GM23338 (cell line): ENCODE data around the gene KMT2E. TPM values are rescaled to one million over a fixed set of nuclear protein-coding genes. Genes with fewer than 3 reads are reported as not detected.

ENCODE experiments used
- ATAC-seq: fragments of 200-7000 bp; cut with Tn5 transposase; 3 replicates; pipeline ENCODE4 v1.9.1; 2020
- DNase-seq: peaks from one replicate; pipeline ENCODE4 v3.0.0-alpha.2; 2015; ENCODE audit warnings: low spot score
- H2AFZ ChIP-seq: fragments of 200-600 bp; sonication (generic); 2 replicates; pipeline ENCODE4 v1.8.0; 2016; ENCODE audit warnings: antibody characterized with exemption, mild to moderate bottlenecking, moderate library complexity
- H3F3A ChIP-seq: fragments of 200-600 bp; sonication (generic); replicated peaks from 2 replicates; pipeline ENCODE4 v1.8.0; 2017; ENCODE audit warnings: antibody characterized with exemption, mixed run types, low read depth
- H3K27ac ChIP-seq: fragments of 200-600 bp; sonication (generic); 2 replicates; pipeline ENCODE4 v1.6.1; 2016; ENCODE audit warnings: low read depth
- H3K27me3 ChIP-seq: fragments of 200-600 bp; sonication (generic); 2 replicates; pipeline ENCODE4 v1.8.0; 2016; ENCODE audit warnings: mild to moderate bottlenecking, mixed run types, moderate library complexity; ENCODE audit not compliant: insufficient read depth
- H3K36me3 ChIP-seq: fragments of 200-600 bp; sonication (generic); 2 replicates; pipeline ENCODE4 v1.8.0; 2016; ENCODE audit warnings: mild to moderate bottlenecking; ENCODE audit not compliant: insufficient read depth
- H3K4me1 ChIP-seq: fragments of 200-600 bp; sonication (generic); 2 replicates; pipeline ENCODE4 v1.8.0; 2016; ENCODE audit warnings: mild to moderate bottlenecking, moderate library complexity; ENCODE audit not compliant: insufficient read depth
- H3K4me2 ChIP-seq: fragments of 200-600 bp; sonication (generic); 2 replicates; pipeline ENCODE4 v1.7.1; 2017; ENCODE audit warnings: mixed run types
- H3K4me3 ChIP-seq: fragments of 200-600 bp; sonication (generic); 2 replicates; pipeline ENCODE4 v1.6.1; 2016; ENCODE audit warnings: mixed run types
- H3K79me2 ChIP-seq: fragments of 200-600 bp; sonication (generic); replicated peaks from 2 replicates; pipeline ENCODE4 v1.8.0; 2017; ENCODE audit warnings: mild to moderate bottlenecking; ENCODE audit not compliant: insufficient read depth
- H3K9me2 ChIP-seq: fragments of 200-600 bp; sonication (generic); 2 replicates; pipeline ENCODE4 v1.8.0; 2017; ENCODE audit not compliant: insufficient read depth
- H4K20me1 ChIP-seq: fragments of 200-600 bp; sonication (generic); replicated peaks from 2 replicates; pipeline ENCODE4 v1.8.0; 2017; ENCODE audit warnings: mild to moderate bottlenecking; ENCODE audit not compliant: insufficient read depth
- H3K27ac Mint-ChIP-seq: 2 replicates; pipeline ENCODE4 v1.8.0; 2020; ENCODE audit warnings: inconsistent platforms, mild to moderate bottlenecking, moderate library complexity, mixed read lengths
- H3K27me3 Mint-ChIP-seq: 3 replicates; pipeline ENCODE4 v1.8.0; 2022; ENCODE audit warnings: low read depth, mild to moderate bottlenecking, moderate library complexity, mixed read lengths, inconsistent platforms; ENCODE audit not compliant: insufficient read depth, poor library complexity
- H3K36me3 Mint-ChIP-seq: 3 replicates; pipeline ENCODE4 v1.8.0; 2021; ENCODE audit warnings: low read depth, mild to moderate bottlenecking, inconsistent platforms, moderate library complexity, mixed read lengths
- H3K4me1 Mint-ChIP-seq: 3 replicates; pipeline ENCODE4 v1.8.0; 2020; ENCODE audit warnings: mild to moderate bottlenecking, inconsistent platforms, mixed read lengths
- H3K4me3 Mint-ChIP-seq: 3 replicates; pipeline ENCODE4 v1.8.0; 2021; ENCODE audit warnings: moderate library complexity, mild to moderate bottlenecking, inconsistent platforms, mixed read lengths
- H3K9me3 Mint-ChIP-seq: 3 replicates; pipeline ENCODE4 v1.8.0; 2020; ENCODE audit warnings: moderate library complexity, mild to moderate bottlenecking, inconsistent platforms, mixed read lengths
- ETS1 ChIP-seq: IDR thresholded peaks from 2 replicates; pipeline ENCODE4 v1.6.1; 2016; ENCODE audit warnings: antibody characterized with exemption
- EZH2phosphoT487 ChIP-seq: fragments of 200-600 bp; sonication (generic); IDR thresholded peaks from one replicate; pipeline ENCODE4 v1.8.1; 2018; ENCODE audit warnings: antibody characterized with exemption; ENCODE audit not compliant: unreplicated experiment
- REST ChIP-seq: IDR thresholded peaks from one replicate; pipeline ENCODE4 v1.6.1; 2018; ENCODE audit warnings: antibody characterized with exemption; ENCODE audit not compliant: unreplicated experiment
- ZNF331 ChIP-seq: fragments of 250-450 bp; sonication (Bioruptor Pico); IDR thresholded peaks from 2 replicates; pipeline ENCODE4 v1.5.0; 2020; ENCODE audit warnings: low read depth, mild to moderate bottlenecking, moderate library complexity
- polyA plus RNA-seq: library from polyadenylated mRNA; unstranded; fragments of >200 nt; fragmentation: Nextera tagmentation; extraction: Ambion mirVana; gene quantifications from 2 replicates; pipeline ENCODE4 v1.2.1, GENCODE V29; 2016
- total RNA-seq: library from RNA; depleted of rRNA; stranded (reverse); fragments of >200 nt; shearing (Covaris generic); gene quantifications from 2 replicates; pipeline ENCODE4 v1.2.3, GENCODE V29; 2014
- TF ChIP-seq, protein P1 (sequence below), 2 experiments: fragments of 200-600 bp in 1 of 2; sonication (generic) in 1 of 2; conservative IDR thresholded peaks; 2 replicates each; pipeline versions ENCODE4 v1.5.1 to v1.6.1; 2016 to 2017; ENCODE audit warnings: antibody characterized with exemption in 2 of 2, low read depth in 2 of 2, mild to moderate bottlenecking in 2 of 2, moderate library complexity in 1 of 2

KMT2E gene
- total and polyA plus RNA-seq, 2 experiments from 2014 or later = 50.2 to 70.9 TPM

- ATAC-seq = no peak
- Mint-ChIP-seq H3K4me1 (peaks cover 6% of the 10 kb centered on the region), H3K4me3 (no peak overlapping the region), H3K27ac (peak overlapping the region; percentile 57; the same call in 1 of the 2 replicates), H3K36me3 (peaks cover 3% of the 10 kb centered on the region; the same call in 1 of the 3 replicates), H3K9me3 (no peaks in the 10 kb centered on the region), H3K27me3 (no peaks in the 10 kb centered on the region)
- DNase-seq = no peak
- Histone ChIP-seq H3K4me2 (no peak overlapping the region), H3K27me3 (no peaks in the 10 kb centered on the region), H3K9me2 (no peaks in the 10 kb centered on the region; the same call in 1 of the 2 replicates), H3K27ac (no peak overlapping the region), H3K79me2 (peaks cover 19% of the 10 kb centered on the region), H3K36me3 (0 out of 2 replicates have a peak, but pooled peaks cover 10% of the 10 kb centered on the region), H3K4me1 (no peaks in the 10 kb centered on the region), H4K20me1 (peaks cover 8% of the 10 kb centered on the region), H2AFZ (no peak overlapping the region), H3F3A (no peaks in the 10 kb centered on the region), H3K4me3 (no peak overlapping the region)
- no peak for TF ChIP-seq ZNF331
Observed at GRCh38 chr7:105133986-105134655, 120.1 kb downstream of the KMT2E start.

DNA sequence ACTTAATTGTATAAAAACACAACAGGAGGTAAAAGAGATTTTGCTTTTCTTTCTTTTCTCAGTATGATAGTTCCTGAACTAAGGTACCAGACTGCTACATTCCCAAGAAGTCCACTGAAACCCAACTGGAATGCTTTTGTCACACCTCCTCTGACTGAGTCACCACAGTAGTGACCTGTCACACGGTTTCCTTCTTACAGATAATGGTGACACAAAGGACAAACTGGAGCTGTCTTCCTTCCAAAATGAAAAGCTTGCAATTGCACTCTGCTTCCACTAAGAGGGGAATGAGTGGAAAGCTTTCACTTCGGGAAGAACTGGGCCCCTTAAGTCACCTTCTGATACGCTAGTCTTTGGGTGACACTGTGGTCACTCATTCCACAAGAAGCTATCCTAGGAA, 122.2 kb downstream of the KMT2E start:
- H3K36me3 Mint-ChIP-seq = peaks cover 7% of the 10 kb centered on the region; the same call in 1 of the 3 replicates
- DNase-seq (peak; percentile 39), ATAC-seq (no peak)
- no peaks in the 10 kb centered on the region for H3F3A ChIP-seq
- no peak overlapping the region for H3K4me2 ChIP-seq
- no peaks in the 10 kb centered on the region for H3K9me3 Mint-ChIP-seq
- no peak overlapping the region for H2AFZ ChIP-seq
- no peak for TF ChIP-seq REST
- no peak for TF ChIP-seq ZNF331
- no peak for TF ChIP-seq EZH2phosphoT487
- no peak for TF ChIP-seq ETS1
- TF ChIP-seq, protein P1, sequence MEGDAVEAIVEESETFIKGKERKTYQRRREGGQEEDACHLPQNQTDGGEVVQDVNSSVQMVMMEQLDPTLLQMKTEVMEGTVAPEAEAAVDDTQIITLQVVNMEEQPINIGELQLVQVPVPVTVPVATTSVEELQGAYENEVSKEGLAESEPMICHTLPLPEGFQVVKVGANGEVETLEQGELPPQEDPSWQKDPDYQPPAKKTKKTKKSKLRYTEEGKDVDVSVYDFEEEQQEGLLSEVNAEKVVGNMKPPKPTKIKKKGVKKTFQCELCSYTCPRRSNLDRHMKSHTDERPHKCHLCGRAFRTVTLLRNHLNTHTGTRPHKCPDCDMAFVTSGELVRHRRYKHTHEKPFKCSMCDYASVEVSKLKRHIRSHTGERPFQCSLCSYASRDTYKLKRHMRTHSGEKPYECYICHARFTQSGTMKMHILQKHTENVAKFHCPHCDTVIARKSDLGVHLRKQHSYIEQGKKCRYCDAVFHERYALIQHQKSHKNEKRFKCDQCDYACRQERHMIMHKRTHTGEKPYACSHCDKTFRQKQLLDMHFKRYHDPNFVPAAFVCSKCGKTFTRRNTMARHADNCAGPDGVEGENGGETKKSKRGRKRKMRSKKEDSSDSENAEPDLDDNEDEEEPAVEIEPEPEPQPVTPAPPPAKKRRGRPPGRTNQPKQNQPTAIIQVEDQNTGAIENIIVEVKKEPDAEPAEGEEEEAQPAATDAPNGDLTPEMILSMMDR (conservative IDR thresholded peaks at IDR 0.05; ENCODE audit: low read depth in 2 of 2) = 0 out of 4 replicates have a peak, but pooled peaks of 1 of the 2 experiments have one; percentile 13
- H3K4me1 ChIP-seq = no peaks in the 10 kb centered on the region
- 0 out of 2 replicates have a peak, but pooled peaks cover 10% of the 10 kb centered on the region for H3K36me3 ChIP-seq
- H4K20me1 ChIP-seq = peaks cover 8% of the 10 kb centered on the region
- no peak overlapping the region for H3K27ac ChIP-seq
- H3K9me2 ChIP-seq = no peaks in the 10 kb centered on the region
- H3K4me3 Mint-ChIP-seq = no peak overlapping the region
- H3K27me3 ChIP-seq = no peaks in the 10 kb centered on the region
- H3K27ac Mint-ChIP-seq = no peak overlapping the region
- peaks cover 22% of the 10 kb centered on the region for H3K79me2 ChIP-seq
- no peak overlapping the region for H3K4me3 ChIP-seq
- H3K27me3 Mint-ChIP-seq = no peaks in the 10 kb centered on the region
- H3K4me1 Mint-ChIP-seq = peaks cover 4% of the 10 kb centered on the region; the same call in 2 of the 3 replicates
